ENCODE results near the gene ALOXE3.

DNA sequence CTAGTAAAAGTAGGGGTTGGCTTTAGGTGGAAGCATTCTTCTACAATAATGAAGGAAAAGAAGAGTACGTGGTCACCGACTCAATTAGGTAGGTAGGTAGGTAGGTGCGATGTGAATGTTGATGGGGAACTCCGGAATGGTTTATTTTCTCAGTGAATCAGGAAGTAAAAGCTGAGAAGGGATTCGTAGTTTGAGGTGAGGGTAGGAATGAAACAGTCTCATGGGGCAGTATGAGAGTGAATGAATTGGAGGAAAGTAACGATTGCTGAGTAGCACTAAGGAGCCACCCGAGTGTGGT, 20.0 kb upstream of the ALOXE3 start:
- no peak for TF ChIP-seq ZFX (IDR thresholded peaks at IDR 0.05; ENCODE audit: borderline replicate concordance)
- TF ChIP-seq, protein P1, sequence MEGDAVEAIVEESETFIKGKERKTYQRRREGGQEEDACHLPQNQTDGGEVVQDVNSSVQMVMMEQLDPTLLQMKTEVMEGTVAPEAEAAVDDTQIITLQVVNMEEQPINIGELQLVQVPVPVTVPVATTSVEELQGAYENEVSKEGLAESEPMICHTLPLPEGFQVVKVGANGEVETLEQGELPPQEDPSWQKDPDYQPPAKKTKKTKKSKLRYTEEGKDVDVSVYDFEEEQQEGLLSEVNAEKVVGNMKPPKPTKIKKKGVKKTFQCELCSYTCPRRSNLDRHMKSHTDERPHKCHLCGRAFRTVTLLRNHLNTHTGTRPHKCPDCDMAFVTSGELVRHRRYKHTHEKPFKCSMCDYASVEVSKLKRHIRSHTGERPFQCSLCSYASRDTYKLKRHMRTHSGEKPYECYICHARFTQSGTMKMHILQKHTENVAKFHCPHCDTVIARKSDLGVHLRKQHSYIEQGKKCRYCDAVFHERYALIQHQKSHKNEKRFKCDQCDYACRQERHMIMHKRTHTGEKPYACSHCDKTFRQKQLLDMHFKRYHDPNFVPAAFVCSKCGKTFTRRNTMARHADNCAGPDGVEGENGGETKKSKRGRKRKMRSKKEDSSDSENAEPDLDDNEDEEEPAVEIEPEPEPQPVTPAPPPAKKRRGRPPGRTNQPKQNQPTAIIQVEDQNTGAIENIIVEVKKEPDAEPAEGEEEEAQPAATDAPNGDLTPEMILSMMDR (IDR thresholded peaks at IDR 0.05): no peak

All from 22Rv1 (cell line).